ENCODE data around the gene GRIK4. TPM values are rescaled to one million over a fixed set of nuclear protein-coding genes. Genes with fewer than 3 reads are reported as not detected.
"Not testable (repeated sequence)": the region's sequence is repeated elsewhere in the genome, so short reads cannot be mapped to it uniquely, and the experiment has no call there.

GRIK4 gene
- polyA plus RNA-seq, 1 experiment: 0.55 TPM

- no peak overlapping the region for H3K27ac ChIP-seq (ENCODE audit: low read depth, low read length)
- ChIA-PET POLR2A (no interaction called here), CTCF (no interaction called here)
- peaks cover 35% of the 10 kb centered on the region for H3K27me3 ChIP-seq (ENCODE audit: control insufficient read depth, insufficient read depth, low read length)
- TF ChIP-seq CTCF (IDR thresholded peaks at IDR 0.05; ENCODE audit: low read depth, low read length): no peak
- no peak for DNase-seq (ENCODE audit: low read depth, low spot score)
- H3K4me3 ChIP-seq (ENCODE audit: low read depth, low read length): no peak overlapping the region
- H3K9me3 ChIP-seq (ENCODE audit: control insufficient read depth, insufficient read depth, low read length): no peaks in the 10 kb centered on the region
Measured at GRCh38 chr11:120579611-120580031, 68.1 kb downstream of the GRIK4 start.

GRCh38 chr11:120581313-120581712 lies 69.8 kb downstream of the GRIK4 start:
- DNase-seq (ENCODE audit: low read depth, low spot score): no peak
- ChIA-PET POLR2A (no interaction called here), CTCF (no interaction called here)
- Histone ChIP-seq H3K4me3 (ENCODE audit: low read depth, low read length) (no peak overlapping the region), H3K27ac (ENCODE audit: low read depth, low read length) (no peak overlapping the region), H3K9me3 (ENCODE audit: control insufficient read depth, insufficient read depth, low read length) (no peaks in the 10 kb centered on the region), H3K27me3 (ENCODE audit: control insufficient read depth, insufficient read depth, low read length) (peaks cover 28% of the 10 kb centered on the region)
- TF ChIP-seq CTCF (IDR thresholded peaks at IDR 0.05; ENCODE audit: low read depth, low read length): no peak

GRCh38 chr11:120582535-120582934 lies 71.0 kb downstream of the GRIK4 start:
- H3K4me3 ChIP-seq (ENCODE audit: low read depth, low read length); DNase-seq (ENCODE audit: low read depth, low spot score); H3K27ac ChIP-seq (ENCODE audit: low read depth, low read length); POLR2A ChIA-PET; H3K9me3 ChIP-seq (ENCODE audit: control insufficient read depth, insufficient read depth, low read length); CTCF ChIA-PET: not testable (repeated sequence)
- H3K27me3 ChIP-seq (ENCODE audit: control insufficient read depth, insufficient read depth, low read length): peaks cover 20% of the 10 kb centered on the region

- POLR2A ChIA-PET: no interaction called here
- TF ChIP-seq CTCF (IDR thresholded peaks at IDR 0.05; ENCODE audit: low read depth, low read length): no peak
- H3K9me3 ChIP-seq (ENCODE audit: control insufficient read depth, insufficient read depth, low read length): no peaks in the 10 kb centered on the region
Measured at GRCh38 chr11:120586072-120586471, 74.5 kb downstream of the GRIK4 start.

GRCh38 chr11:120586728-120587127 lies 75.2 kb downstream of the GRIK4 start:
- POLR2A ChIA-PET: no interaction called here
- Histone ChIP-seq H3K27ac (ENCODE audit: low read depth, low read length) (no peak overlapping the region), H3K27me3 (ENCODE audit: control insufficient read depth, insufficient read depth, low read length) (peaks cover 4% of the 10 kb centered on the region), H3K9me3 (ENCODE audit: control insufficient read depth, insufficient read depth, low read length) (no peaks in the 10 kb centered on the region), H3K4me3 (ENCODE audit: low read depth, low read length) (no peak overlapping the region)
- no peak for TF ChIP-seq CTCF (IDR thresholded peaks at IDR 0.05; ENCODE audit: low read depth, low read length)
- CTCF ChIA-PET: interaction anchor here (0.6 kb wide), 1 partner anchor 401 kb away, joined by 3 read pairs; no protein-coding TSS in a partner anchor
- DNase-seq (ENCODE audit: low read depth, low spot score): no peak

More at GRCh38 chr11:120586072-120586471, 74.5 kb downstream of the GRIK4 start:
- H3K27me3 ChIP-seq (ENCODE audit: control insufficient read depth, insufficient read depth, low read length): peaks cover 3% of the 10 kb centered on the region
- CTCF ChIA-PET: no interaction called here
- no peak for DNase-seq (ENCODE audit: low read depth, low spot score)
- no peak overlapping the region for H3K27ac ChIP-seq (ENCODE audit: low read depth, low read length)
- H3K4me3 ChIP-seq (ENCODE audit: low read depth, low read length): no peak overlapping the region

GRCh38 chr11:120587299-120587698 lies 75.8 kb downstream of the GRIK4 start:
- no peak overlapping the region for H3K4me3 ChIP-seq (ENCODE audit: low read depth, low read length)
- ChIA-PET POLR2A (no interaction called here), CTCF (interaction anchor here (0.6 to 0.7 kb wide), 2 partner anchors 12 to 402 kb away, joined by 3 read pairs; no protein-coding TSS in a partner anchor)
- no peaks in the 10 kb centered on the region for H3K9me3 ChIP-seq (ENCODE audit: control insufficient read depth, insufficient read depth, low read length)
- no peak for DNase-seq (ENCODE audit: low read depth, low spot score)
- TF ChIP-seq CTCF (IDR thresholded peaks at IDR 0.05; ENCODE audit: low read depth, low read length): no peak
- H3K27ac ChIP-seq (ENCODE audit: low read depth, low read length): no peak overlapping the region
- peaks cover 9% of the 10 kb centered on the region for H3K27me3 ChIP-seq (ENCODE audit: control insufficient read depth, insufficient read depth, low read length)

Data from AG04450 (cell line).